GM12878 (cell line): Measurements from ENCODE around the gene C16orf46. TPM values are rescaled to one million over a fixed set of nuclear protein-coding genes. Genes with fewer than 3 reads are reported as not detected.

ENCODE experiments used
- ATAC-seq: fragments of 200-7000 bp; cut with Tn5 transposase; 3 replicates; pipeline ENCODE4 v1.9.1; 2020; ENCODE audit warnings: mild to moderate bottlenecking, moderate library complexity
- BruUV-seq: library from RNA; stranded (reverse); fragments of 400-500 nt; replicated peaks from 2 replicates; lab custom pipeline; 2021; lab: Mats Ljungman, UMichigan
- CTCF ChIA-PET: fragments of 300-600 bp; sonication (Branson Sonifier 250); formaldehyde crosslinking; extraction: SDS; loops from one replicate; lab custom pipeline; 2021; ENCODE audit warnings: inconsistent platforms; lab: Yijun Ruan, JAX
- POLR2A ChIA-PET: fragments of 350-600 bp; formaldehyde crosslinking; extraction: SDS; loops from one replicate; lab custom pipeline; 2021; ENCODE audit warnings: inconsistent platforms; lab: Charles Lee
- RAD21 ChIA-PET: fragments of 300-600 bp; sonication (Branson Sonifier 250); formaldehyde crosslinking; loops from one replicate; lab custom pipeline; 2023; ENCODE audit warnings: antibody characterized with exemption; ENCODE audit not compliant: unreplicated experiment; lab: Charles Lee
- SMC1A ChIA-PET: fragments of 300-600 bp; sonication (Branson Sonifier 250); formaldehyde crosslinking; loops from one replicate; lab custom pipeline; 2023; ENCODE audit not compliant: unreplicated experiment, uncharacterized antibody; lab: Charles Lee
- DNase-seq: peaks from one replicate; pipeline ENCODE4 v3.0.0-alpha.2; 2011; ENCODE audit warnings: low read depth, low spot score
- FAIRE-seq: peaks from 3 replicates; lab custom pipeline; 2011; peaks lifted over from hg19 to GRCh38; lab: Jason Lieb, UNC
- H2AFZ ChIP-seq: 2 replicates; pipeline ENCODE4 v1.6.0; 2011; ENCODE audit warnings: low read depth, low read length, control low read depth; ENCODE audit not compliant: control insufficient read depth
- H3K27ac ChIP-seq: 2 replicates; pipeline ENCODE4 v1.5.1; 2011; ENCODE audit warnings: control low read depth; ENCODE audit not compliant: control insufficient read depth, insufficient read depth
- H3K27me3 ChIP-seq, 2 experiments: replicated peaks in 1 of 2; 2 replicates each; pipeline versions ENCODE4 v1.6.0 to v1.6.1; 2011; ENCODE audit warnings: low read length in 1 of 2; ENCODE audit not compliant: control insufficient read depth in 2 of 2, insufficient read depth in 2 of 2
- H3K36me3 ChIP-seq, 2 experiments: 2 replicates each; pipeline ENCODE4 v1.5.1; 2011; ENCODE audit warnings: low read length in 1 of 2; ENCODE audit not compliant: control insufficient read depth in 2 of 2, insufficient read depth in 2 of 2
- H3K4me1 ChIP-seq: 2 replicates; pipeline ENCODE4 v1.6.1; 2011; ENCODE audit warnings: mild to moderate bottlenecking, low read length, moderate library complexity, mixed read lengths; ENCODE audit not compliant: control insufficient read depth, insufficient read depth
- H3K4me2 ChIP-seq: 2 replicates; pipeline ENCODE4 v1.6.0; 2011; ENCODE audit warnings: control low read depth; ENCODE audit not compliant: control insufficient read depth, insufficient read depth
- H3K4me3 ChIP-seq: fragments of 200-600 bp; sonication (generic); 2 replicates; pipeline ENCODE4 v1.5.1; 2016
- H3K79me2 ChIP-seq: 2 replicates; pipeline ENCODE4 v1.6.0; 2011; ENCODE audit warnings: low read length; ENCODE audit not compliant: control insufficient read depth, insufficient read depth
- H3K9ac ChIP-seq: 2 replicates; pipeline ENCODE4 v1.8.0; 2011; ENCODE audit warnings: low read length, control low read depth, mixed read lengths; ENCODE audit not compliant: control insufficient read depth, insufficient read depth
- H3K9me3 ChIP-seq: replicated peaks from 3 replicates; pipeline ENCODE4 v1.5.1; 2011; ENCODE audit warnings: mild to moderate bottlenecking, low read length; ENCODE audit not compliant: control insufficient read depth, insufficient read depth
- H4K20me1 ChIP-seq: 2 replicates; pipeline ENCODE4 v1.6.0; 2011; ENCODE audit not compliant: control insufficient read depth, insufficient read depth
- BHLHE40 ChIP-seq, 2 experiments: fragments of 450-650 bp in 1 of 2; IDR thresholded peaks; 2 replicates each; pipeline ENCODE4 v1.6.1; 2011 to 2017; ENCODE audit warnings: low read depth in 2 of 2, borderline replicate concordance in 1 of 2, improper control_type of control experiment in 1 of 2, low read length in 1 of 2, mild to moderate bottlenecking in 1 of 2
- CHD1 ChIP-seq: IDR thresholded peaks from 2 replicates; pipeline ENCODE4 v1.6.1; 2012; ENCODE audit warnings: low read depth, low read length, improper control_type of control experiment
- HDAC6 ChIP-seq: fragments of 200-600 bp; sonication (generic); IDR thresholded peaks from one replicate; pipeline ENCODE4 v1.8.0; 2017; ENCODE audit warnings: antibody characterized with exemption; ENCODE audit not compliant: unreplicated experiment
- KLF5 ChIP-seq: fragments of 450-650 bp; IDR thresholded peaks from 2 replicates; pipeline ENCODE4 v1.6.1; 2014; ENCODE audit warnings: mild to moderate bottlenecking; ENCODE audit not compliant: partially characterized antibody
- MYC ChIP-seq: IDR thresholded peaks from 2 replicates; pipeline ENCODE4 v1.6.1; 2011; ENCODE audit warnings: mild to moderate bottlenecking, low read length, moderate library complexity, inconsistent platforms; ENCODE audit not compliant: insufficient read depth, insufficient replicate concordance, insufficient read length, severe bottlenecking
- RCOR1 ChIP-seq: conservative IDR thresholded peaks from 2 replicates; pipeline ENCODE4 v1.6.1; 2012; ENCODE audit warnings: low read depth, low read length, improper control_type of control experiment
- SRF ChIP-seq, 2 experiments: IDR thresholded peaks; 2 replicates each; pipeline ENCODE4 v1.6.1; 2011; ENCODE audit warnings: low read depth in 2 of 2, low read length in 2 of 2, mild to moderate bottlenecking in 1 of 2, moderate library complexity in 1 of 2
- ZBED1 ChIP-seq: IDR thresholded peaks from 2 replicates; pipeline ENCODE4 v1.6.1; 2016; ENCODE audit warnings: borderline replicate concordance
- ZNF217 ChIP-seq: fragments of 450-650 bp; IDR thresholded peaks from 2 replicates; pipeline ENCODE4 v1.6.1; 2017; ENCODE audit warnings: antibody characterized with exemption, mild to moderate bottlenecking
- WGBS: methylation state at CpG from one replicate; pipeline ENCODE4 v1.1.6; 2016; ENCODE audit warnings: low lambda C conversion rate; ENCODE audit not compliant: insufficient replicate concordance, insufficient coverage; ENCODE audit errors: missing lambda C conversion rate; 5-methylcytosine and 5-hydroxymethylcytosine counted together
- in situ Hi-C: fragments of 300-500 bp; cut with MboI; formaldehyde crosslinking; loops from 9 replicates; pipeline ENCODE4 v1.14.3; 2018; ENCODE audit warnings: mixed read lengths
- intact Hi-C: fragments of 100-400 bp; cut with micrococcal nuclease; formaldehyde crosslinking; loops from one replicate; pipeline ENCODE4 v1.14.2; 2022; ENCODE audit not compliant: unreplicated experiment
- polyA plus RNA-seq, 11 experiments: library from polyadenylated mRNA; depleted of rRNA in 4 of 11; unstranded in 6 of 11; stranded (reverse) in 5 of 11; fragments of >200 nt; fragmentation: Nextera tagmentation in 4 of 11; fragmentation: Illumina TruSeq in 1 of 11; extraction: Ambion mirVana in 4 of 11; extraction: Trizol in 1 of 11; gene quantifications; 1 replicate in 1 of 11; 2 replicates in 10 of 11; pipeline versions ENCODE4 v1.2.1 to v1.2.3, GENCODE V29; 2011 to 2016; ENCODE audit warnings: inconsistent platforms in 2 of 11, missing spikeins in 2 of 11, low read depth in 1 of 11
- total RNA-seq, 4 experiments: library from RNA; depleted of rRNA in 3 of 4; stranded (reverse); fragments of >200 nt in 3 of 4; fragmentation: Illumina TruSeq in 1 of 4; extraction: Trizol in 1 of 4; gene quantifications; 2 replicates each; pipeline versions ENCODE4 v1.2.1 to v1.2.3, GENCODE V29; 2013 to 2021

The C16orf46 gene
- total and polyA plus RNA-seq, 10 of the 15 experiments (the other 5 are each of a cell fraction or from before 2014, with no cell fraction given), result 0.04 to 0.46 (median 0.14) TPM; not detected in 6

DNA sequence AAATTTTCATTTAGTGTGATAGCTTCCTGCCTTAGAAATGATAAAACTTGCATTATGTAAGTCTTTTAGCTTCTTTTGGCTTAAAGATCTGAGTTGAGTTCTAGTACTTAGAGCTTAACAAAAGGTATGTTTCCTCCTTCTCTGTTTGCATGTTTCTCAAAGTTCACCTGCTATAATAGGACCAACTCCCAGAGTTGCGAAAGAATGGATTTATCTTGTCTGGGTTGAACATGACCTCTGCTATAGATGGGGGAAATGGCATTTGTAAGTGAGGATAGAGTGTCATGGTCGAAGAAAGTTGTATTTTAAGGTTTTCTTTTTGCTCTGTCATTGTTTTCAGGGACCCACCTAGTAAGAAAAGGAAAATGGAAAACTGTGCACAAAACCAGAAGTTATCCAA is 34.2 kb downstream of the C16orf46 start:
- in situ Hi-C loops, result no loop called here
- no peak overlapping the region for H3K9ac ChIP-seq
- no peak overlapping the region for H3K4me3 ChIP-seq
- ChIA-PET RAD21 (no interaction called here), CTCF (interaction anchor here (0.6 to 1.0 kb wide), 3 partner anchors 25 to 79 kb away, joined by 3 to 4 read pairs (median 3); no protein-coding TSS in a partner anchor), POLR2A (no interaction called here), SMC1A (no interaction called here)
- FAIRE-seq (no peak), DNase-seq (no peak), ATAC-seq (no peak)
- no peaks in the 10 kb centered on the region; the same call in 2 of the 3 replicates for H3K9me3 ChIP-seq
- 76% methylated on average over 2 of the region's 2 CpGs for WGBS
- no TSS peak for BruUV-seq
- H3K4me1 ChIP-seq, result no peaks in the 10 kb centered on the region
- H3K27ac ChIP-seq, result no peak overlapping the region
- TF ChIP-seq ZNF217 (no peak), MYC (no peak)
- no peak overlapping the region for H2AFZ ChIP-seq
- no peaks in the 10 kb centered on the region for H4K20me1 ChIP-seq
- peaks cover 0 to 18% of the 10 kb centered on the region in 2 experiments; a peak in 1 of 4 replicates for H3K36me3 ChIP-seq
- H3K79me2 ChIP-seq, result peaks cover 2% of the 10 kb centered on the region; the same call in 1 of the 2 replicates
- H3K4me2 ChIP-seq, result no peak overlapping the region
- H3K27me3 ChIP-seq, result no peaks in the 10 kb centered on the region
- intact Hi-C loops, result no loop called here

- Histone ChIP-seq H3K9me3 (no peaks in the 10 kb centered on the region), H3K27ac (no peak overlapping the region), H3K4me2 (no peak overlapping the region), H3K4me3 (no peak overlapping the region), H3K9ac (no peak overlapping the region), H3K4me1 (no peaks in the 10 kb centered on the region), H4K20me1 (no peaks in the 10 kb centered on the region), H3K79me2 (peaks cover 8% of the 10 kb centered on the region), H3K36me3 (peaks cover 0 to 18% of the 10 kb centered on the region in 2 experiments; a peak in 1 of 4 replicates), H2AFZ (no peak overlapping the region), H3K27me3 (no peaks in the 10 kb centered on the region)
- no TSS peak for BruUV-seq
- ChIA-PET POLR2A (no interaction called here), SMC1A (no interaction called here), CTCF (no interaction called here)
- no peak for DNase-seq
- in situ Hi-C loops, result no loop called here
- intact Hi-C loops, result no loop called here
- no peak for ATAC-seq
- WGBS, result 88% methylated on average over 4 of the region's 4 CpGs
- TF ChIP-seq HDAC6 (no peak), SRF (IDR thresholded peaks at IDR 0.05; ENCODE audit: low read depth in 2 of 2, low read length in 2 of 2) (no peak), BHLHE40 (IDR thresholded peaks at IDR 0.05; ENCODE audit: borderline replicate concordance in 1 of 2, low read depth in 2 of 2, low read length in 1 of 2) (no peak), RCOR1 (no peak), CHD1 (no peak), ZBED1 (no peak), KLF5 (no peak)
- TF ChIP-seq, all 136 proteins: peak for 0
- FAIRE-seq, result no peak
- RAD21 ChIA-PET, result no interaction called here
Observed at GRCh38 chr16:81041696-81042095, 35.3 kb downstream of the C16orf46 start.
